MCF 10A (cell line): ENCODE measurements around the gene DESI2. TPM values are rescaled to one million over a fixed set of nuclear protein-coding genes. Genes with fewer than 3 reads are reported as not detected.

Source experiments
- BruUV-seq: library from RNA; stranded (reverse); fragments of 400-500 nt; replicated peaks from 2 replicates; lab custom pipeline; 2021; lab: Mats Ljungman, UMichigan
- CTCF ChIA-PET: fragments of 300-600 bp; sonication (Branson Sonifier 250); formaldehyde crosslinking; extraction: SDS; loops from one replicate; lab custom pipeline; 2021; ENCODE audit warnings: antibody characterized with exemption, inconsistent platforms; lab: Yijun Ruan, JAX
- POLR2A ChIA-PET: fragments of 300-600, 350-650 bp; sonication (Branson Sonifier 250); formaldehyde crosslinking; extraction: SDS; loops from one replicate; lab custom pipeline; 2020; ENCODE audit warnings: antibody characterized with exemption, inconsistent platforms; lab: Yijun Ruan, JAX
- DNase-seq: peaks from one replicate; pipeline ENCODE4 v3.0.0-alpha.2; 2018; ENCODE audit not compliant: unreplicated experiment
- H3K27ac Mint-ChIP-seq: one replicate; pipeline ENCODE4 v1.8.0; 2022; ENCODE audit warnings: mild to moderate bottlenecking, low read depth, mixed read lengths; ENCODE audit not compliant: unreplicated experiment
- H3K27me3 Mint-ChIP-seq: one replicate; pipeline ENCODE4 v1.8.0; 2022; ENCODE audit warnings: mixed read lengths; ENCODE audit not compliant: insufficient read depth, unreplicated experiment
- H3K36me3 Mint-ChIP-seq: one replicate; pipeline ENCODE4 v1.8.0; 2022; ENCODE audit warnings: mild to moderate bottlenecking, moderate library complexity, mixed read lengths; ENCODE audit not compliant: insufficient read depth, unreplicated experiment
- H3K4me1 Mint-ChIP-seq: one replicate; pipeline ENCODE4 v1.8.0; 2022; ENCODE audit warnings: mixed read lengths; ENCODE audit not compliant: insufficient read depth, unreplicated experiment
- H3K4me3 Mint-ChIP-seq: one replicate; pipeline ENCODE4 v1.8.0; 2022; ENCODE audit warnings: mild to moderate bottlenecking, moderate library complexity, mixed read lengths; ENCODE audit not compliant: unreplicated experiment
- H3K9me3 Mint-ChIP-seq: one replicate; pipeline ENCODE4 v1.8.0; 2022; ENCODE audit warnings: mixed read lengths; ENCODE audit not compliant: unreplicated experiment
- CTCF ChIP-seq: fragments of 200-600 bp; IDR thresholded peaks from one replicate; pipeline ENCODE4 v1.8.0; 2022; ENCODE audit warnings: antibody characterized with exemption, mild to moderate bottlenecking; ENCODE audit not compliant: unreplicated experiment
- intact Hi-C: fragments of 100-400 bp; cut with micrococcal nuclease; formaldehyde crosslinking; loops from 2 replicates; pipeline ENCODE4 v1.14.1; 2022
- total RNA-seq: library from RNA; stranded (reverse); gene quantifications from 2 replicates; pipeline ENCODE4 v1.2.3, GENCODE V29; 2022

The DESI2 gene
- total RNA-seq, 1 experiment from 2014 or later, result 101 TPM

GRCh38 chr1:244710474-244711062 is 57.6 kb downstream of the DESI2 start:
- intact Hi-C loops, result no loop called here
- no TSS peak for BruUV-seq
- Mint-ChIP-seq H3K27ac (no peak overlapping the region), H3K4me1 (no peaks in the 10 kb centered on the region), H3K27me3 (no peaks in the 10 kb centered on the region), H3K36me3 (peaks cover 22% of the 10 kb centered on the region), H3K4me3 (no peak overlapping the region), H3K9me3 (no peaks in the 10 kb centered on the region)
- TF ChIP-seq CTCF, result no peak
- DNase-seq, result no peak
- POLR2A ChIA-PET, result no interaction called here
- CTCF ChIA-PET, result interaction anchor here (1.1 kb wide), 1 partner anchor 10 kb away, joined by 3 read pairs; no protein-coding TSS in a partner anchor

GRCh38 chr1:244712669-244713068 is 59.7 kb downstream of the DESI2 start:
- no peaks in the 10 kb centered on the region for H3K9me3 Mint-ChIP-seq
- H3K4me1 Mint-ChIP-seq, result no peaks in the 10 kb centered on the region
- TF ChIP-seq CTCF, result no peak
- H3K27ac Mint-ChIP-seq, result no peak overlapping the region
- H3K27me3 Mint-ChIP-seq, result no peaks in the 10 kb centered on the region
- POLR2A ChIA-PET, result interaction anchor here (0.8 kb wide), 1 partner anchor 15 kb away, joined by 3 read pairs; no protein-coding TSS in a partner anchor
- DNase-seq, result no peak
- no peak overlapping the region for H3K4me3 Mint-ChIP-seq
- no TSS peak for BruUV-seq
- H3K36me3 Mint-ChIP-seq, result peaks cover 10% of the 10 kb centered on the region
- intact Hi-C loops, result no loop called here
- CTCF ChIA-PET, result interaction anchor here (0.6 to 0.7 kb wide), 3 partner anchors 56 to 89 kb away, joined by 3 to 5 read pairs (median 3); no protein-coding TSS in a partner anchor

GRCh38 chr1:244713332-244713731 is 60.4 kb downstream of the DESI2 start:
- Mint-ChIP-seq H3K4me3 (no peak overlapping the region), H3K27me3 (no peaks in the 10 kb centered on the region), H3K4me1 (no peaks in the 10 kb centered on the region), H3K27ac (no peak overlapping the region), H3K36me3 (peaks cover 5% of the 10 kb centered on the region), H3K9me3 (no peaks in the 10 kb centered on the region)
- BruUV-seq, result no TSS peak
- intact Hi-C loops, result no loop called here
- no peak for TF ChIP-seq CTCF
- ChIA-PET CTCF (interaction anchor here (0.6 to 0.7 kb wide), 2 partner anchors 74 to 88 kb away, joined by 5 read pairs; no protein-coding TSS in a partner anchor), POLR2A (no interaction called here)
- no peak for DNase-seq

GRCh38 chr1:244727871-244728474 is 75.0 kb downstream of the DESI2 start:
- TF ChIP-seq CTCF, result no peak
- POLR2A ChIA-PET, result interaction anchor here (0.9 to 1.8 kb wide), 3 partner anchors 11 to 52 kb away, joined by 3 to 8 read pairs (median 3); no protein-coding TSS in a partner anchor
- H3K27me3 Mint-ChIP-seq, result no peaks in the 10 kb centered on the region
- no peaks in the 10 kb centered on the region for H3K4me1 Mint-ChIP-seq
- CTCF ChIA-PET, result interaction anchor here (0.5 to 1.6 kb wide), 3 partner anchors 64 to 124 kb away, joined by 3 to 7 read pairs (median 3); no protein-coding TSS in a partner anchor
- no TSS peak for BruUV-seq
- peaks cover 6% of the 10 kb centered on the region for H3K9me3 Mint-ChIP-seq
- no peak overlapping the region for H3K4me3 Mint-ChIP-seq
- no peak overlapping the region for H3K27ac Mint-ChIP-seq
- DNase-seq, result no peak
- H3K36me3 Mint-ChIP-seq, result no peaks in the 10 kb centered on the region
- intact Hi-C loops, result no loop called here
